HAP-1 (cell line): ENCODE measurements around the gene RASA2.

Experiments used
- DNase-seq, 2 experiments: peaks; one replicate each; pipeline ENCODE4 v3.0.0-alpha.2; 2016 to 2020; ENCODE audit warnings: low spot score in 2 of 2
- H3K27me3 ChIP-seq: fragments of 250-450 bp; sonication (Bioruptor Pico); 2 replicates; pipeline ENCODE4 v1.5.1; 2020; ENCODE audit warnings: low read depth, mild to moderate bottlenecking, moderate library complexity
- H3K36me3 ChIP-seq: fragments of 250-450 bp; sonication (Bioruptor Pico); replicated peaks from 2 replicates; pipeline ENCODE4 v1.5.1; 2020; ENCODE audit warnings: mild to moderate bottlenecking
- H3K4me1 ChIP-seq: fragments of 250-450 bp; sonication (Bioruptor Pico); 2 replicates; pipeline ENCODE4 v1.5.1; 2020; ENCODE audit warnings: mild to moderate bottlenecking
- H3K4me3 ChIP-seq: fragments of 250-450 bp; sonication (Bioruptor Pico); 2 replicates; pipeline ENCODE4 v1.5.1; 2020; ENCODE audit warnings: mild to moderate bottlenecking, moderate library complexity
- H3K9me3 ChIP-seq: fragments of 250-450 bp; sonication (Bioruptor Pico); 2 replicates; pipeline ENCODE4 v1.5.1; 2020; ENCODE audit warnings: mild to moderate bottlenecking, moderate library complexity
- in situ Hi-C: fragments of 300-500 bp; cut with MboI; formaldehyde crosslinking; loops from 3 replicates; pipeline ENCODE4 v1.14.3; 2020; ENCODE audit warnings: low sequenced_read_pairs, inconsistent platforms, mixed read lengths

RASA2 gene

GRCh38 chr3:141539431-141540187 lies 52.8 kb downstream of the RASA2 start:
- Histone ChIP-seq H3K36me3 (peaks cover 10% of the 10 kb centered on the region; the same call in 1 of the 2 replicates), H3K9me3 (no peaks in the 10 kb centered on the region), H3K4me1 (no peaks in the 10 kb centered on the region), H3K4me3 (no peak overlapping the region), H3K27me3 (no peaks in the 10 kb centered on the region)
- in situ Hi-C loops: no loop called here
- DNase-seq: no peak

- H3K36me3 ChIP-seq: peaks cover 5% of the 10 kb centered on the region; the same call in 1 of the 2 replicates
- no peak for DNase-seq
- no peak overlapping the region for H3K4me3 ChIP-seq
- in situ Hi-C loops: no loop called here
- H3K4me1 ChIP-seq: no peaks in the 10 kb centered on the region
- no peaks in the 10 kb centered on the region for H3K27me3 ChIP-seq
- H3K9me3 ChIP-seq: no peaks in the 10 kb centered on the region
These were observed 53.7 kb downstream of the RASA2 start for GRCh38 chr3:141540531-141540930.

- Histone ChIP-seq H3K36me3 (no peaks in the 10 kb centered on the region), H3K9me3 (no peaks in the 10 kb centered on the region), H3K27me3 (no peaks in the 10 kb centered on the region), H3K4me1 (no peaks in the 10 kb centered on the region), H3K4me3 (no peak overlapping the region)
- in situ Hi-C loops: no loop called here
- DNase-seq: no peak
These were observed 55.6 kb downstream of the RASA2 start for GRCh38 chr3:141542202-141542969.

- Histone ChIP-seq H3K4me1 (no peaks in the 10 kb centered on the region), H3K27me3 (no peaks in the 10 kb centered on the region), H3K36me3 (no peaks in the 10 kb centered on the region), H3K9me3 (0 out of 2 replicates have a peak, but pooled peaks cover 4% of the 10 kb centered on the region), H3K4me3 (no peak overlapping the region)
- DNase-seq: no peak
- in situ Hi-C loops: no loop called here
These were observed 56.2 kb downstream of the RASA2 start for GRCh38 chr3:141542989-141543388.

GRCh38 chr3:141544697-141545096 lies 57.9 kb downstream of the RASA2 start:
- in situ Hi-C loops: no loop called here
- H3K9me3 ChIP-seq: 0 out of 2 replicates have a peak, but pooled peaks cover 4% of the 10 kb centered on the region
- H3K27me3 ChIP-seq: no peaks in the 10 kb centered on the region
- no peaks in the 10 kb centered on the region for H3K4me1 ChIP-seq
- H3K36me3 ChIP-seq: no peaks in the 10 kb centered on the region
- H3K4me3 ChIP-seq: no peak overlapping the region
- no peak for DNase-seq

- Histone ChIP-seq H3K4me3 (no peak overlapping the region), H3K27me3 (no peaks in the 10 kb centered on the region), H3K4me1 (no peaks in the 10 kb centered on the region), H3K36me3 (no peaks in the 10 kb centered on the region), H3K9me3 (0 out of 2 replicates have a peak, but pooled peaks cover 4% of the 10 kb centered on the region)
- no peak for DNase-seq
- in situ Hi-C loops: no loop called here
These were observed 59.3 kb downstream of the RASA2 start for GRCh38 chr3:141546081-141546480.

GRCh38 chr3:141546586-141546985 lies 59.8 kb downstream of the RASA2 start:
- Histone ChIP-seq H3K36me3 (no peaks in the 10 kb centered on the region), H3K4me3 (no peak overlapping the region), H3K4me1 (no peaks in the 10 kb centered on the region), H3K9me3 (0 out of 2 replicates have a peak, but pooled peaks cover 4% of the 10 kb centered on the region), H3K27me3 (no peaks in the 10 kb centered on the region)
- no peak for DNase-seq
- in situ Hi-C loops: no loop called here

GRCh38 chr3:141547791-141548190 lies 61.0 kb downstream of the RASA2 start:
- in situ Hi-C loops: no loop called here
- H3K4me1 ChIP-seq: no peaks in the 10 kb centered on the region
- DNase-seq: no peak
- no peaks in the 10 kb centered on the region for H3K27me3 ChIP-seq
- H3K4me3 ChIP-seq: no peak overlapping the region
- no peaks in the 10 kb centered on the region for H3K36me3 ChIP-seq
- H3K9me3 ChIP-seq: 0 out of 2 replicates have a peak, but pooled peaks cover 4% of the 10 kb centered on the region

- in situ Hi-C loops: loop anchor here (25.0 kb wide), 1 partner anchor 239 kb away; no protein-coding TSS in a partner anchor
- no peak overlapping the region for H3K4me3 ChIP-seq
These were observed 64.3 kb downstream of the RASA2 start for GRCh38 chr3:141550926-141551665.

GRCh38 chr3:141552440-141552991 lies 65.7 kb downstream of the RASA2 start:
- DNase-seq: no peak
- Histone ChIP-seq H3K4me1 (peaks cover 3% of the 10 kb centered on the region; the same call in 1 of the 2 replicates), H3K36me3 (no peaks in the 10 kb centered on the region), H3K9me3 (0 out of 2 replicates have a peak, but pooled peaks cover 3% of the 10 kb centered on the region), H3K27me3 (no peaks in the 10 kb centered on the region), H3K4me3 (no peak overlapping the region)
- in situ Hi-C loops: loop anchor here (25.0 kb wide), 1 partner anchor 240 kb away; no protein-coding TSS in a partner anchor

More at GRCh38 chr3:141550926-141551665, 64.3 kb downstream of the RASA2 start:
- H3K9me3 ChIP-seq: 0 out of 2 replicates have a peak, but pooled peaks cover 4% of the 10 kb centered on the region
- no peaks in the 10 kb centered on the region for H3K36me3 ChIP-seq
- no peaks in the 10 kb centered on the region for H3K4me1 ChIP-seq
- DNase-seq: no peak
- no peaks in the 10 kb centered on the region for H3K27me3 ChIP-seq

- no peak for DNase-seq
- no peaks in the 10 kb centered on the region for H3K9me3 ChIP-seq
- no peaks in the 10 kb centered on the region for H3K36me3 ChIP-seq
- in situ Hi-C loops: loop anchor here (25.0 kb wide), 1 partner anchor 241 kb away; no protein-coding TSS in a partner anchor
- H3K4me3 ChIP-seq: no peak overlapping the region
- peaks cover 8% of the 10 kb centered on the region for H3K4me1 ChIP-seq
- no peaks in the 10 kb centered on the region for H3K27me3 ChIP-seq
These were observed 66.2 kb downstream of the RASA2 start for GRCh38 chr3:141553055-141553454.

- Histone ChIP-seq H3K36me3 (peaks cover 8% of the 10 kb centered on the region), H3K4me3 (no peak overlapping the region), H3K4me1 (peaks cover 11% of the 10 kb centered on the region), H3K27me3 (no peaks in the 10 kb centered on the region), H3K9me3 (no peaks in the 10 kb centered on the region)
- no peak for DNase-seq
- in situ Hi-C loops: loop anchor here (5.0 to 25.0 kb wide), 2 partner anchors 94 to 244 kb away; no protein-coding TSS in a partner anchor
These were observed 69.2 kb downstream of the RASA2 start for GRCh38 chr3:141556034-141556433.
